Thoracic aorta (tissue), 2 donors: ENCODE results near the gene ALDH7A1. TPM values are rescaled to one million over a fixed set of nuclear protein-coding genes. Genes with fewer than 3 reads are reported as not detected.

ENCODE experiments used
- ATAC-seq: fragments of 150-250 bp; one replicate; pipeline ENCODE4 v1.8.0; 2017; ENCODE audit warnings: low read depth; ENCODE audit not compliant: insufficient number of reproducible peaks, low FRiP score
- DNase-seq: peaks from one replicate; pipeline ENCODE4 v3.0.0-alpha.2; 2020; ENCODE audit warnings: low spot score
- H3K27ac ChIP-seq, 2 donors: fragments of 200-600 bp; sonication (generic); 1 replicate in 1 of 2; 2 replicates in 1 of 2; pipeline ENCODE4 v1.5.1; 2016; ENCODE audit warnings: mild to moderate bottlenecking in 2 of 2, moderate library complexity in 2 of 2
- H3K27me3 ChIP-seq: fragments of 200-600 bp; sonication (generic); replicated peaks from 2 replicates; pipeline ENCODE4 v1.6.0; 2016; ENCODE audit warnings: mild to moderate bottlenecking; ENCODE audit not compliant: insufficient read depth
- H3K36me3 ChIP-seq: fragments of 200-600 bp; sonication (generic); one replicate; pipeline ENCODE4 v1.5.1; 2016
- H3K4me1 ChIP-seq, 2 donors: fragments of 200-600 bp; sonication (generic); 1 replicate in 1 of 2; 2 replicates in 1 of 2; pipeline versions ENCODE4 v1.5.1 to v1.6.0; 2016; ENCODE audit warnings: low read depth in 2 of 2, mild to moderate bottlenecking in 1 of 2; ENCODE audit not compliant: control insufficient read depth in 1 of 2
- H3K4me3 ChIP-seq: fragments of 200-600 bp; sonication (generic); 2 replicates; pipeline ENCODE4 v1.5.1; 2016; ENCODE audit warnings: mild to moderate bottlenecking
- H3K9me3 ChIP-seq: fragments of 200-600 bp; sonication (generic); 2 replicates; pipeline ENCODE4 v1.5.1; 2016
- total RNA-seq, 2 donors: library from RNA; depleted of rRNA; stranded (reverse); fragments of >200 nt; gene quantifications; one replicate each; pipeline versions ENCODE4 v1.1.0 to v1.2.3, GENCODE V29; 2016
- TF ChIP-seq, protein P1 (sequence below): fragments of 200-600 bp; sonication (generic); IDR thresholded peaks from one replicate; pipeline ENCODE4 v1.5.1; 2019; ENCODE audit warnings: antibody characterized with exemption

The ALDH7A1 gene
- total RNA-seq, 2 donors from 2014 or later = 17.6 to 52.6 TPM

DNA sequence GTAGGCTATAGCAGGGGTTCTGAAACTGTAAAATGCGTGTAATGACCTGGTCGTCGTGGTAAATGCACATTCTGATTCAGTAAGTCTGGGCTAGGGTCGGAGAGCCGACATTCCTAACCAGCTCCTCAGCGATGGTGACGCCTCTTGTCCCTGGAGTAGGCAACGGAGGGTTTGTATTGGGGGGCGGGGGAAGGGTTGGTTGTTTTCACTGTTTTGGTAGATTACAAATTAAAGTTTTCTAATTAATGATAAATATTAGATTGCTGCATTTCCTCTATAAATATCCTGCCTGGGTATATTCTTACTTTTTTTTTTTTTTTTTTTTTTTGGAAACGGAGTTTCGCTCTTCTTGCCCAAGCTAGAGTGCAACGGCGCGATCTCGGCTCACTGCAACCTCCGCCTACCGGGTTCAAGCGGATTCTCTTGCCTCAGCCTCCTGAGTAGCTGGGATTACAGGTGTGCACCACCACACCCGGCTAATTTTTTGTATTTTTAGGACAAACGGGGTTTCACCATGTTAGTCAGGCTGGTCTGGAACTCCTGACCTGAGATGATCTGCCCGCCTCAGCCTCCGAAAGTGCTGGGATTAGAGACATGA lies 566 bp upstream of the ALDH7A1 start:
- TF ChIP-seq, protein P1, sequence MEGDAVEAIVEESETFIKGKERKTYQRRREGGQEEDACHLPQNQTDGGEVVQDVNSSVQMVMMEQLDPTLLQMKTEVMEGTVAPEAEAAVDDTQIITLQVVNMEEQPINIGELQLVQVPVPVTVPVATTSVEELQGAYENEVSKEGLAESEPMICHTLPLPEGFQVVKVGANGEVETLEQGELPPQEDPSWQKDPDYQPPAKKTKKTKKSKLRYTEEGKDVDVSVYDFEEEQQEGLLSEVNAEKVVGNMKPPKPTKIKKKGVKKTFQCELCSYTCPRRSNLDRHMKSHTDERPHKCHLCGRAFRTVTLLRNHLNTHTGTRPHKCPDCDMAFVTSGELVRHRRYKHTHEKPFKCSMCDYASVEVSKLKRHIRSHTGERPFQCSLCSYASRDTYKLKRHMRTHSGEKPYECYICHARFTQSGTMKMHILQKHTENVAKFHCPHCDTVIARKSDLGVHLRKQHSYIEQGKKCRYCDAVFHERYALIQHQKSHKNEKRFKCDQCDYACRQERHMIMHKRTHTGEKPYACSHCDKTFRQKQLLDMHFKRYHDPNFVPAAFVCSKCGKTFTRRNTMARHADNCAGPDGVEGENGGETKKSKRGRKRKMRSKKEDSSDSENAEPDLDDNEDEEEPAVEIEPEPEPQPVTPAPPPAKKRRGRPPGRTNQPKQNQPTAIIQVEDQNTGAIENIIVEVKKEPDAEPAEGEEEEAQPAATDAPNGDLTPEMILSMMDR = no peak
- Histone ChIP-seq H3K36me3 (no peaks in the 10 kb centered on the region), H3K27ac (peak overlapping the region; percentile 69 to 76), H3K9me3 (no peaks in the 10 kb centered on the region), H3K4me3 (peak overlapping the region; percentile 86), H3K4me1 (peaks cover 12 to 21% of the 10 kb centered on the region in 2 donors), H3K27me3 (no peaks in the 10 kb centered on the region)
- no peak for ATAC-seq
- no peak for DNase-seq

DNA sequence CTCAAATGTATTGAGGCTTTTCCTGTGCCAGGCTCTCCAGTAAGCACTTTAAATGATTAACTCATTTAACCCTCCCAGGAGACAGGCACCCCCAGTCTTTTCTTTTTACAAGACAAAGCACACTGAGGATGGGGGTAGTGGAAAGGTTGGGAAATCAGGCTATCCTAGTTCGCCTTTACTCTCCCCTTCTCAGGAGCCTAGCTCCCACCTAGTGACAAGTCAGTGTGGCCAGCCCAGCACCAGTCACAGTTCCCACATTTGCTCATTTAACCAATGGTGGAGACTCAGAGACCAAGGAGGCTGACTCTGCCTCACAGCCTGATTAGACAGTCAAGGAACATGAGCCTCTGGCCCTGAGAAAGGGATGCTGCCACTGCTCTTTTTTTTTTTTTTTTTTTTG lies 3.5 kb downstream of the ALDH7A1 start:
- ATAC-seq (no peak), DNase-seq (no peak)
- H3K27me3 ChIP-seq = no peaks in the 10 kb centered on the region
- TF ChIP-seq, protein P1 = no peak
- no peak overlapping the region for H3K27ac ChIP-seq
- H3K4me3 ChIP-seq = no peak overlapping the region
- peaks cover 9 to 17% of the 10 kb centered on the region in 2 donors for H3K4me1 ChIP-seq
- no peaks in the 10 kb centered on the region for H3K9me3 ChIP-seq
- peaks cover 4% of the 10 kb centered on the region for H3K36me3 ChIP-seq

DNA sequence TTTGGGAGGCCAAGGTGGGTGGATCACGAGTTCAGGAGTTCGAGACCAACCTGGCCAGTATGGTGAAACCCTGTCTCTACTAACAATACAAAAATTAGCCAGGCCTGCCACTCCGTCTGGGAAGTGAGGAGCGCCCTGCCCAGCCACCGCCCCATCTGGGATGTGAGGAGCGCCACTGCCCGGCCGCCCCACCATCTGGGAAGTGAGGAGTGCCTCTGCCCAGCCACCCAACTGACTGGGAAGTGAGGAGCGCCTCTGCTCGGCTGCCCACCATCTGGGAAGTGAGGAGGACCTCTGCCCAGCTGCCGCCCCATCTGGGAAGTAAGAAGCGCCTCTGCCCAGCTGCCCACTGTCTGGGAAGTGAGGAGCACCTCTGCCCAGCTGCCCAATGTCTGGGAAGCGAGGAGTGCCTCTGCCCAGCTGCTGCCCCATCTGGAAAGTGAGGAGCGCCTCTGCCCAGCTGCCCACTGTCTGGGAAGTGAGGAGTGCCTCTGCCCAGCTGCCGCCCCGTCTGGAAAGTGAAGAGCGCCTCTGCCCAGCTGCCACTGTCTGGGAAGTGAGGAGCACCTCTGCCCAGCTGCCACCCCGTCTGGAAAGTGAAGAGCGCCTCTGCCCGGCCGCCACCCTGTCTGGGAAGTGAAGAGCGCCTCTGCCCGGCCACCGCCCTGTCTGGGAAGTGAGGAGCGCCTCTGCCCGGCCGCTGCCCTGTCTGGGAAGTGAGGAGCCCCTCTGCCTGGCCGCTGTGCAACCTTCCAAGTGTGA lies 5.3 kb downstream of the ALDH7A1 start:
- Histone ChIP-seq H3K36me3 (peaks cover 17% of the 10 kb centered on the region), H3K4me1 (peaks cover 9 to 17% of the 10 kb centered on the region in 2 donors)
- ATAC-seq = no peak

DNA sequence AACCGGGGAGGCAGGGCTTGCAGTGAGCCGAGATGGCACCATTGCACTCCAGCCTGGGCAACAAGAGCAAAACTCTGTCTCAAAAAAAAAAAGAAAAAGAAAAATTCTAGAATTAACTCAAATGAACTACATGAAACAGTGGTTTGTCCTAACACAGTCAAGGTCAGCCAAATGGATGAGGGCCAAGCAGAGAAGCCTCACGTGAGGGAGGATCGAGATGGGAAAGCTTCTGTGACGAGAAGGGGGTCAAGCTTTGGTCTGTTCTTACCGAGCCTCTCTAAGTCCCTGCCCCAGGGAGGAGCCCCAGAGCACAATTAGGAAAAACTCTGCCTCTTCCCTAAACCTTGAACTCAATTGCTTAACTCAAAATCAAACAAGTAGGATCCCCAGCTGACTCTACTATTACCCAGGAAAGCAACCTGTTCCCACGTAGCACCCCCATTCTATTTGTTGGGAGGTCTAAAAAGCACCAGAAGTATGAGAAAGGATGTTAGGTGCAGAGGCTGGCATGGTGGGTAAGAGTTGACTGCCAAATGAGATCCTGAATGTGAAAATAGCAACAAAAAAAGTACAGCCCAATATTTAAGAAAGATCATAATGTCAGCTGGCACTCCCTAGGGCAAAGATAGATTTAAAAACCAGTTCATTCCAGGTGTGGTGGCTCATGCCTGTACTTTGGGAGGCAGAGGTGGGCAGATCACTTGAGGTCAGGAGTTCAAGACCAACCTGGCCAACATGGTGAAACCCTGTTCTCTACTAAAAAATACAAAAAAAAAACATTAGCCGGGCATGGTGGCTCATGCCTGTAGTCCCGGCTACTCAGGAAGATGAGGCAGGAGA lies 7.2 kb downstream of the ALDH7A1 start:
- TF ChIP-seq, protein P1 = no peak
- DNase-seq = no peak
- no peak overlapping the region for H3K4me3 ChIP-seq
- peaks cover under 1 to 1% of the 10 kb centered on the region in 2 donors for H3K4me1 ChIP-seq
- H3K36me3 ChIP-seq = peaks cover 21% of the 10 kb centered on the region
- ATAC-seq = no peak
- no peaks in the 10 kb centered on the region for H3K9me3 ChIP-seq
- no peaks in the 10 kb centered on the region for H3K27me3 ChIP-seq
- H3K27ac ChIP-seq = no peak overlapping the region

More for the DNA sequence above, 5.3 kb downstream of the ALDH7A1 start:
- no peak overlapping the region for H3K4me3 ChIP-seq
- no peaks in the 10 kb centered on the region for H3K9me3 ChIP-seq
- H3K27me3 ChIP-seq = no peaks in the 10 kb centered on the region
- TF ChIP-seq, protein P1 = no peak
- DNase-seq = no peak
- no peak overlapping the region for H3K27ac ChIP-seq

DNA sequence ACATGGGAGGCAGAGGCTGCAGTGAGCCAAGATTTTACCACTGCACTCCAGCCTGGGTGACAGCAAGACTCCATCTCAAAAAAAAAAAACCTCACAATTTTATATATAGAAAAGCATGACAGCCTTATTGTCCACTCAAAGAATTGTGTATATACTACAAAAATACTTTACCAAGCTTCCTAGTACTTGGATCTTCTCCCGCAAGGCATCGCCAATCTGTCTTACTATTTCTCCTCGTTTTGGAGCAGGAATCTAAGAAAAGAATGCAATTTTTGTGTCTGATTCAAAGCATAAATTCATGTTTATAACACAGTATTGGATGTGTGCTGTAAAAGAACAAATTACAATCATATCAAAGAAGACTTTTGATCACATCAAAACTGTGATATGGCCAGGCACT lies 11.3 kb downstream of the ALDH7A1 start:
- Histone ChIP-seq H3K4me3 (no peak overlapping the region), H3K27me3 (no peaks in the 10 kb centered on the region), H3K9me3 (no peaks in the 10 kb centered on the region), H3K36me3 (peaks cover 27% of the 10 kb centered on the region), H3K4me1 (peaks cover 0 to 10% of the 10 kb centered on the region in 2 donors), H3K27ac (no peak overlapping the region)
- ATAC-seq (no peak), DNase-seq (no peak)
- TF ChIP-seq, protein P1 = no peak
